Effector CD4-positive, alpha-beta T cell (primary cell): ENCODE data around the gene DNAH7.
"Not testable (repeated sequence)": the region's sequence is repeated elsewhere in the genome, so short reads cannot be mapped to it uniquely, and the experiment has no call there.

Experiments used
- DNase-seq: peaks from one replicate; pipeline ENCODE4 v3.0.0-alpha.2; 2020

The DNAH7 gene

DNA sequence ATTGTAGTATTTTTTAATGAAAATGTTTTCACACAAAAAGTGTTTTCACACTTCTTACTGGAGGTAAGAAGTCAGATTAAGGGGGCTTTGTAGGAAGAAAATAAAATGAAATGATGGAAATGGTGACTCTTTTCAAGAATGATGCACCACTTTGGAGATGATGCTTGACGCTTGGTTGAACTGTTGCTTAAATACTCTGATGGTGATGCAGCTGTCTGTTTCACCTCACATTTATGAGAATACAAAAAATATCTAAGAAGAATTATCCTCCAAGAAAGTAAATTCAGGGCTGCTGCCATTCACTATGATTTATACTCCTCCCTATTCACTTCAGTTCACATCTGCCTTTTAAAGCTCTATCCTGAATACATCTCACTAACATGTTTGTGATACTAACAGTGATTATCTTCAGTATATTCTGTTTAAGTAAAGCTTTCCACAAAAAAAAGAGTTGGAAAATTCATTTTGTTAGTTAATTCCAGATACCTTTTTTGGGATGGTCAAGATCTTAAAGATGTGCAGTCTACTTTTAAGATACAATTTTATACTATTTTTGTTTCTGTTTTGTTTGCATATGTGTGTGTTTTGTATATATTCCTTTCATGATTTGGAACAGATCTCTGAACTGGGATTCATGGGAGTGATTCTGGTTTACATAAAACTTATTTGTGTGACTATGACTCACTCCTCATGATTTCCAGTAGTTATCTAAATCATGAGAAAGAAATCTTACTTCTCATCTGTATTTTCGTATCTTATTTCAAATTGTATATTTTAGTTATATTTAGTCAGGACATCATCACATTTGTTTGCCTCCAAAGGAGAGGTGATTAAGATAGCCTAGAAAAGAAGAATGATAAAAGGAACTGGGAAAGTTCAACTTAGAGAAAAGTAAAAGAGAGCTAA, 358.5 kb downstream of the DNAH7 start:
- DNase-seq, result no peak

- no peak for DNase-seq
Measured at GRCh38 chr2:195706161-195706900, 362.3 kb downstream of the DNAH7 start.

GRCh38 chr2:195700480-195700879, 368.2 kb downstream of the DNAH7 start:
- no peak for DNase-seq

DNA sequence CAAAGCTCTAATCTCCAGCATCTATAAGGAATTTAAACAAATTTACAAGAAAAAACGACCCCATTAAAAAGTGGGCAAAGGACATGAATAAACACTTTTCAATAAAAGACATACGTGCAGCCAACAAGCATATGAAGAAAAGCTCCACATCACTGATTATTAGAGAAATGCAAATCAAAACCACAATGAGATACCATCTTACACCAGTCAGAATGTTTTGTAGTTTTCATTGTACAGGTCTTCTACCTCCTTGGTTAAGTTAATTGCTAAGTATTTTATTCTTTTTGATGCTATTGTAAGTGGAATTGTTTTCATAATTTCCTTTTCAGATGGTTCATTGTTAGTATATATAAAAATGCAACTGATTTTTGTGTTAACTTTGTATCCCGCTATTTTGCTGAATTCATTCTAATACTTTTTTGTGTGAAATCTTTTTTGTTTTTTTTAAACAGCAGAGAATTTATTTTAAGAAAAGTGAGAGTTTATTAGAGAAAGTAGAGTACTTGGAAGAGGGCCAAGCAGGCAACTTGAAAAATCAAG, 370.9 kb downstream of the DNAH7 start:
- no peak for DNase-seq

DNA sequence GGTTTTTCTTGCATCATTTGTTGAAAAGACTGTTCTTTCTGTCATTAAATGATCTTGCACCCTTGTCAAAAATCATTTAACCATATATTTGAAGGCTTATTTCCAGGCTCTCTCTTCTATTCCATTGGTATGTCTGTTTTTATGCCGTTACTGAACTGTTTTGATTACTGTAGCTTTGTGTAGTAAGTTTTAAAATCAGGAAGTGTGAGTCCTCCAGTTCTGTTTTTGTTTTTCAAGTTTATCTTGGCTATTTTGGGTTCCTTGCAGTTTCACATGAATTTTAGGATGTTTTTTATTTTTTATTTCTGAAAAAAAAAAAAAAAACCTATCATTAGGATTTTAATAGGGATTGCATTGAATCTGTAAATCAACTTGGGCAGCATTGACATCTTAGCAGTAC, 372.6 kb downstream of the DNAH7 start:
- no peak for DNase-seq

DNA sequence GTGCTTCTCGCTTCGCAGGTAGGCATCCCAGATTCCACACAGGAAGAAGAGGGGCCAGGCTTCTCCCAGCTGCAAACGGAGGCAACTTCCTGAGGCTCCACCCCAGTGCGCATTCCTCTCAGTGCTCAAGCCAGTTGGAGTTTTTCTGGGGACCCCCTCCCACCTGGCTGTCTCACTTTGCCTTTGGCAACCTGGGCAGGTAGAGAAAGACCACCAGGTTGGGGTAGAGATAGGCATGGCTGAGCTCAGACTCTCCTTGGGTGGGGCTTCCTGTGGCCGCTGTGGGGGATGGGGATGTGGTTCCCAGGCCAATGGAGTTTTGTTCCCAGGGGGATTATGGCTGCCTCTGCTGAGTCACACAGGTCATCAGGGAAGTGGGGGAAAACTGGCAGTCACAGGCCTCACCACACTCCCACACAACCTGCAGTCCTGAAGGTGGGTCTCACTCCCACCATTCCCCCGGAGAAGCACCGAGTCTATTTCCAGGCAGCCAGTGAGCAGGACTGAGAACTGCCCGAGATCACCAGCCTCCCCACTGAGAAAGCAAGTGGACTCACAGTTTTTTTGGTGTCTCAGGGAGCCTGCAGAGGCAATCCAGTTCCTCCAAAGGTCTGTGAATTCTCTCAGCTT, 373.5 kb downstream of the DNAH7 start:
- DNase-seq, result no peak

DNA sequence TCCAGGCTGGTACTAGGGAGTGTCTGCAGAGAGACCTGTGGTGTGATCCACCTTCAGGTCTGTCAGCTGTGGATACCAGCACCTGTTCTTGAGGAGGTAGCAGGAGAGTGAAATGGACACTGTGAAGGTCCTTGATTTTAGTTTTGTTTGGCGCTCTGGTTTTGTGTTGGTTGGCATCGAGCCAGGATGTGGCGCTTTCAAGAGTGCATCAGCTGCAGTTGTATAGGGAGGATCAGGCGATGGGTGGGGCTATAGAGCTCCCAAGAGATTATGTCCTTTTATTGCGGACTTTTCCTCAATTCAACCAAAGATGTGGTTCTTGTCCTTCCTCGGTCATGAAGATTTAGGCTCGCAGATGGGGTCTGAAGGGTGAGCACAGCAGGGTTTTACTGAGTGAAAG, 374.1 kb downstream of the DNAH7 start:
- no peak for DNase-seq

DNA sequence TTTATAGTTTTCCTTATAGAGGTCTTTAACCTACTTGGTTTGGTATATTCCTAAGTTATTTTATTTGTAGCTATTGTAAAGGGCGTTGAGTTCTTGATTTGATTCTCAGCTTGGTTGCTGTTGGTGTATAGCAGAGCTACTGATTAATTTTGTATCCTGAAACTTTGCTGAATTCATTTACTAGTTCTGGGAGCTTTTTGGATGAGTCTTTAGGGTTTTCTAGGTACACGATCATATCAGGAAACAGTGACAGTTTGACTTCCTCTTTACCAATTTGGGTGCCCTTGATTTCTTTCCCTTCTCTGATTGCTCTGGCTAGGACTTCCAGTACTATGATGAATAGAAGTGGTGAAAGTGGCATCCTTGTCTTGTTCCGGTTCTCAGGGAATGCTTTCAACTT, 376.1 kb downstream of the DNAH7 start:
- not testable (repeated sequence) for DNase-seq
